WI38 (cell line): ENCODE data around the gene TBC1D30.
"Not testable (repeated sequence)": the region's sequence is repeated elsewhere in the genome, so short reads cannot be mapped to it uniquely, and the experiment has no call there.

Experiments
- H3K4me3 ChIP-seq: 2 replicates; pipeline ENCODE4 v1.5.1; 2011; ENCODE audit warnings: low read depth, mild to moderate bottlenecking, control low read depth, low read length
- CTCF ChIP-seq: IDR thresholded peaks from 2 replicates; pipeline ENCODE4 v1.5.1; 2012; ENCODE audit warnings: low read depth, mild to moderate bottlenecking, control low read depth, low read length

TBC1D30 gene

GRCh38 chr12:64824500-64825142 lies at the start of gene TBC1D30:
TBC1D30 (plus strand) TSS chr12:64824647; CDS start chr12:64824880, 233 bp downstream.
- no peak for TF ChIP-seq CTCF
- H3K4me3 ChIP-seq: peak within 1 kb of the TSS; percentile 41

GRCh38 chr12:64775147-64775736 lies 49.2 kb upstream of the TBC1D30 start:
- H3K4me3 ChIP-seq: not testable (repeated sequence)

GRCh38 chr12:64779354-64779974 lies 45.0 kb upstream of the TBC1D30 start:
- no peak for TF ChIP-seq CTCF

GRCh38 chr12:64780132-64780530 lies 44.3 kb upstream of the TBC1D30 start:
- H3K4me3 ChIP-seq: no peak overlapping the region
- TF ChIP-seq CTCF: no peak

More at GRCh38 chr12:64779354-64779974, 45.0 kb upstream of the TBC1D30 start:
- no peak overlapping the region for H3K4me3 ChIP-seq

- peak overlapping the region; percentile 42 for H3K4me3 ChIP-seq
These were observed 43.7 kb upstream of the TBC1D30 start for GRCh38 chr12:64780531-64781279.

GRCh38 chr12:64781280-64782190 lies 42.9 kb upstream of the TBC1D30 start:
- no peak for TF ChIP-seq CTCF
- no peak overlapping the region for H3K4me3 ChIP-seq

More at GRCh38 chr12:64780531-64781279, 43.7 kb upstream of the TBC1D30 start:
- no peak for TF ChIP-seq CTCF

- no peak overlapping the region for H3K4me3 ChIP-seq
- TF ChIP-seq CTCF: no peak
These were observed 42.1 kb upstream of the TBC1D30 start for GRCh38 chr12:64782191-64782876.
